HCT116 (cell line): ENCODE measurements around the gene PODN. TPM values are rescaled to one million over a fixed set of nuclear protein-coding genes. Genes with fewer than 3 reads are reported as not detected.

Experiments used
- ATAC-seq: fragments of 200-7000 bp; cut with Tn5 transposase; 2 replicates; pipeline ENCODE4 v1.9.1; 2020; ENCODE audit warnings: mild to moderate bottlenecking, moderate library complexity
- BruUV-seq: library from RNA; stranded (reverse); fragments of 400-500 nt; replicated peaks from 2 replicates; lab custom pipeline; 2021; lab: Mats Ljungman, UMichigan
- CTCF ChIA-PET: fragments of 300-600 bp; sonication (Branson Sonifier 250); formaldehyde crosslinking; loops from one replicate; lab custom pipeline; 2021; ENCODE audit warnings: antibody characterized with exemption; lab: Charles Lee
- POLR2A ChIA-PET: fragments of 300-600, 350-600 bp; sonication (Branson Sonifier 250); formaldehyde crosslinking; loops from one replicate; lab custom pipeline; 2021; ENCODE audit warnings: antibody characterized with exemption; lab: Charles Lee
- RAD21 ChIA-PET, 2 experiments: fragments of 300-600 bp; sonication (Branson Sonifier 250); formaldehyde crosslinking; loops; one replicate each; lab custom pipeline; 2023; ENCODE audit warnings: low total read pairs in 2 of 2; ENCODE audit not compliant: uncharacterized antibody in 2 of 2, unreplicated experiment in 2 of 2, low non-redundant PET in 1 of 2; lab: Charles Lee
- DNase-seq: peaks from one replicate; pipeline ENCODE4 v3.0.0-alpha.2; 2010; ENCODE audit warnings: low read depth, low spot score
- H2AFZ ChIP-seq: fragments of 200-600 bp; shearing (Covaris generic), sonication (generic); 2 replicates; pipeline ENCODE4 v1.6.1; 2017; ENCODE audit warnings: low read depth, mixed run types, mixed read lengths, antibody characterized with exemption, low read length; ENCODE audit not compliant: poor library complexity, severe bottlenecking
- H3K27ac ChIP-seq: 2 replicates; pipeline ENCODE4 v1.5.1; 2012; ENCODE audit warnings: low read depth, low read length
- H3K27me3 ChIP-seq: fragments of 200-600 bp; sonication (generic); 2 replicates; pipeline ENCODE4 v1.6.1; 2016; ENCODE audit warnings: mixed run types, low read length, mixed read lengths; ENCODE audit not compliant: insufficient read depth
- H3K36me3 ChIP-seq, 2 experiments: fragments of 200-500 bp in 1 of 2; fragments of 200-600 bp in 1 of 2; sonication (Bioruptor generic) in 1 of 2; sonication (generic) in 1 of 2; 2 replicates each; pipeline versions ENCODE4 v1.5.1 to v1.6.1; 2014 to 2016; ENCODE audit warnings: low read length in 2 of 2, inconsistent platforms in 1 of 2, mixed read lengths in 1 of 2, mixed run types in 1 of 2; ENCODE audit not compliant: insufficient read depth in 2 of 2, control insufficient read depth in 1 of 2
- H3K4me1 ChIP-seq, 2 experiments: fragments of 200-600 bp in 1 of 2; sonication (generic) in 1 of 2; 2 replicates each; pipeline versions ENCODE4 v1.5.1 to v1.6.1; 2012 to 2017; ENCODE audit warnings: low read length in 2 of 2, inconsistent platforms in 1 of 2, mild to moderate bottlenecking in 1 of 2, mixed read lengths in 1 of 2, mixed run types in 1 of 2, moderate library complexity in 1 of 2; ENCODE audit not compliant: insufficient read depth in 2 of 2, control insufficient read depth in 1 of 2
- H3K4me2 ChIP-seq: fragments of 200-600 bp; sonication (generic); 2 replicates; pipeline ENCODE4 v1.6.1; 2017; ENCODE audit warnings: mixed run types, low read length, mixed read lengths
- H3K4me3 ChIP-seq, 2 experiments: fragments of 200-600 bp in 1 of 2; sonication (generic) in 1 of 2; replicated peaks in 1 of 2; 2 replicates each; pipeline ENCODE4 v1.5.1; 2011 to 2016; ENCODE audit warnings: low read length in 2 of 2, control low read depth in 1 of 2, low read depth in 1 of 2, mild to moderate bottlenecking in 1 of 2, mixed read lengths in 1 of 2, mixed run types in 1 of 2
- H3K79me2 ChIP-seq: fragments of 200-600 bp; sonication (generic); 2 replicates; pipeline ENCODE4 v1.6.1; 2017; ENCODE audit warnings: mild to moderate bottlenecking, mixed run types, low read length, moderate library complexity, mixed read lengths; ENCODE audit not compliant: insufficient read depth
- H3K9ac ChIP-seq: fragments of 200-600 bp; sonication (generic); 2 replicates; pipeline ENCODE4 v1.6.1; 2016; ENCODE audit warnings: low read length, mixed read lengths
- H3K9me2 ChIP-seq: fragments of 200-600 bp; sonication (generic), shearing (Covaris generic); 2 replicates; pipeline ENCODE4 v1.6.1; 2017; ENCODE audit warnings: mixed run types, mild to moderate bottlenecking, moderate library complexity; ENCODE audit not compliant: insufficient read depth
- H3K9me3 ChIP-seq, 2 experiments: fragments of 200-500 bp in 1 of 2; fragments of 200-600 bp in 1 of 2; sonication (Bioruptor generic) in 1 of 2; sonication (generic) in 1 of 2; 2 replicates each; pipeline ENCODE4 v1.6.1; 2014 to 2017; ENCODE audit warnings: low read length in 2 of 2, mixed read lengths in 2 of 2, inconsistent platforms in 1 of 2, low read depth in 1 of 2, mild to moderate bottlenecking in 1 of 2, mixed run types in 1 of 2, moderate library complexity in 1 of 2; ENCODE audit not compliant: control insufficient read depth in 1 of 2, insufficient read depth in 1 of 2
- H4K20me1 ChIP-seq: fragments of 200-600 bp; sonication (generic), shearing (Covaris generic); 2 replicates; pipeline ENCODE4 v1.6.1; 2017; ENCODE audit warnings: mixed run types, mild to moderate bottlenecking, moderate library complexity; ENCODE audit not compliant: insufficient read depth
- CBX3 ChIP-seq: IDR thresholded peaks from 2 replicates; pipeline ENCODE4 v1.6.1; 2012; ENCODE audit warnings: low read depth
- CTCF ChIP-seq, 3 experiments: fragments of 200-600 bp in 1 of 3; sonication (generic) in 1 of 3; IDR thresholded peaks in 2 of 3; conservative IDR thresholded peaks in 1 of 3; 2 replicates each; pipeline ENCODE4 v1.5.1; 2012 to 2017; ENCODE audit warnings: low read depth in 2 of 3, low read length in 2 of 3, antibody characterized with exemption in 1 of 3, borderline replicate concordance in 1 of 3, control low read depth in 1 of 3, mild to moderate bottlenecking in 1 of 3, mixed read lengths in 1 of 3, mixed run types in 1 of 3, moderate library complexity in 1 of 3; ENCODE audit not compliant: insufficient read depth in 1 of 3
- ELF1 ChIP-seq: IDR thresholded peaks from 2 replicates; pipeline ENCODE4 v1.6.1; 2012; ENCODE audit warnings: low read depth, borderline replicate concordance
- EZH2 ChIP-seq: fragments of 200-600 bp; sonication (generic); IDR thresholded peaks from 2 replicates; pipeline ENCODE4 v1.6.1; 2017; ENCODE audit warnings: antibody characterized with exemption, mixed run types
- JUND ChIP-seq: IDR thresholded peaks from 2 replicates; pipeline ENCODE4 v1.6.1; 2012
- MAX ChIP-seq: IDR thresholded peaks from 2 replicates; pipeline ENCODE4 v1.6.1; 2012
- SRF ChIP-seq: IDR thresholded peaks from 2 replicates; pipeline ENCODE4 v1.6.1; 2012; ENCODE audit warnings: low read depth
- ZFX ChIP-seq: fragments of 450-650 bp; IDR thresholded peaks from 2 replicates; pipeline ENCODE4 v1.6.1; 2017
- intact Hi-C: fragments of 100-400 bp; cut with micrococcal nuclease; formaldehyde crosslinking; loops from 2 replicates; pipeline ENCODE4 v1.10.0; 2022
- total RNA-seq: library from RNA; stranded (reverse); gene quantifications from one replicate; pipeline ENCODE4 v1.2.1, GENCODE V29; 2021; ENCODE audit not compliant: unreplicated experiment
- TF ChIP-seq, protein P1 (sequence below): IDR thresholded peaks from 2 replicates; pipeline ENCODE4 v1.6.1; 2012

Gene PODN
- total RNA-seq, 1 experiment from 2014 or later: 0.22 TPM

- no peak for ATAC-seq
- H2AFZ ChIP-seq: no peak overlapping the region
- no peak overlapping the region for H3K9ac ChIP-seq
- no peak for DNase-seq
- no peak for TF ChIP-seq ZFX
- no peak for TF ChIP-seq SRF
- no peak for TF ChIP-seq CBX3
- TF ChIP-seq JUND: no peak
- TF ChIP-seq MAX: no peak
- TF ChIP-seq, protein P1, sequence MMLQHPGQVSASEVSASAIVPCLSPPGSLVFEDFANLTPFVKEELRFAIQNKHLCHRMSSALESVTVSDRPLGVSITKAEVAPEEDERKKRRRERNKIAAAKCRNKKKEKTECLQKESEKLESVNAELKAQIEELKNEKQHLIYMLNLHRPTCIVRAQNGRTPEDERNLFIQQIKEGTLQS: no peak
- TF ChIP-seq ELF1: no peak
- TF ChIP-seq EZH2: no peak
- TF ChIP-seq CTCF (IDR thresholded peaks at IDR 0.05 in 2 of 3, conservative IDR thresholded peaks at IDR 0.05 in 1 of 3; ENCODE audit: borderline replicate concordance in 1 of 3, insufficient read depth in 1 of 3, low read depth in 2 of 3, low read length in 2 of 3): no peak
- no peaks in the 10 kb centered on the region for H4K20me1 ChIP-seq
- H3K79me2 ChIP-seq: no peaks in the 10 kb centered on the region
- intact Hi-C loops: no loop called here
- ChIA-PET RAD21 (no interaction called here), POLR2A (no interaction called here), CTCF (no interaction called here)
- no peaks in the 10 kb centered on the region for H3K9me3 ChIP-seq
- no peaks in the 10 kb centered on the region for H3K36me3 ChIP-seq
- BruUV-seq: no TSS peak
- no peak overlapping the region for H3K4me3 ChIP-seq
- no peak overlapping the region for H3K27ac ChIP-seq
- no peaks in the 10 kb centered on the region for H3K9me2 ChIP-seq
- H3K27me3 ChIP-seq: no peaks in the 10 kb centered on the region
- H3K4me1 ChIP-seq: no peaks in the 10 kb centered on the region
- no peak overlapping the region for H3K4me2 ChIP-seq
Observed at GRCh38 chr1:53122961-53123413, 61.0 kb downstream of the PODN start.
